H9 (cell line): Measurements from ENCODE around the gene DHH. TPM values are rescaled to one million over a fixed set of nuclear protein-coding genes. Genes with fewer than 3 reads are reported as not detected.

Experiments used
- DNase-seq: peaks from one replicate; pipeline ENCODE4 v3.0.0-alpha.2; 2017
- H2AFZ ChIP-seq: one replicate; pipeline ENCODE4 v1.6.1; 2013; ENCODE audit warnings: mild to moderate bottlenecking, low read length, control low read depth, moderate library complexity
- H2AK5ac ChIP-seq: 2 replicates; pipeline ENCODE4 v1.6.1; 2013; ENCODE audit warnings: low read length, control low read depth, mixed read lengths; ENCODE audit not compliant: insufficient read length
- H2BK120ac ChIP-seq: one replicate; pipeline ENCODE4 v1.6.1; 2013; ENCODE audit warnings: low read depth, mild to moderate bottlenecking, low read length, control low read depth, inconsistent platforms; ENCODE audit not compliant: poor library complexity, severe bottlenecking
- H2BK12ac ChIP-seq: 2 replicates; pipeline ENCODE4 v1.6.1; 2013; ENCODE audit warnings: low read length, control low read depth, mixed read lengths, low read depth; ENCODE audit not compliant: insufficient read length
- H2BK15ac ChIP-seq: 2 replicates; pipeline ENCODE4 v1.6.1; 2013; ENCODE audit warnings: low read depth, low read length, control low read depth
- H2BK20ac ChIP-seq: one replicate; pipeline ENCODE4 v1.6.1; 2013; ENCODE audit warnings: low read depth, mild to moderate bottlenecking, low read length, control low read depth, inconsistent platforms; ENCODE audit not compliant: poor library complexity, severe bottlenecking
- H2BK5ac ChIP-seq: 2 replicates; pipeline ENCODE4 v1.6.1; 2013; ENCODE audit warnings: low read length, control low read depth, mixed read lengths; ENCODE audit not compliant: insufficient read length
- H3K14ac ChIP-seq: 2 replicates; pipeline ENCODE4 v1.6.1; 2013; ENCODE audit warnings: low read length, control low read depth; ENCODE audit not compliant: insufficient read depth
- H3K18ac ChIP-seq: 2 replicates; pipeline ENCODE4 v1.6.1; 2013; ENCODE audit warnings: low read depth, mild to moderate bottlenecking, mixed read lengths, low read length, control low read depth; ENCODE audit not compliant: insufficient read length
- H3K23ac ChIP-seq: 2 replicates; pipeline ENCODE4 v1.6.1; 2013; ENCODE audit warnings: low read length, control low read depth, mixed read lengths, low read depth; ENCODE audit not compliant: insufficient read length
- H3K23me2 ChIP-seq: 2 replicates; pipeline ENCODE4 v1.6.1; 2013; ENCODE audit warnings: low read depth, mild to moderate bottlenecking, mixed read lengths, low read length, control low read depth; ENCODE audit not compliant: insufficient read length, poor library complexity, severe bottlenecking
- H3K27ac ChIP-seq: 2 replicates; pipeline ENCODE4 v1.5.1; 2013; ENCODE audit warnings: low read length, control low read depth, mixed read lengths, low read depth; ENCODE audit not compliant: insufficient read length
- H3K27me3 ChIP-seq: 2 replicates; pipeline ENCODE4 v1.6.1; 2013; ENCODE audit warnings: low read length, control low read depth, inconsistent platforms; ENCODE audit not compliant: insufficient read depth
- H3K4ac ChIP-seq: 2 replicates; pipeline ENCODE4 v1.6.1; 2013; ENCODE audit warnings: low read depth, mild to moderate bottlenecking, control low read depth, inconsistent platforms, low read length, moderate library complexity
- H3K4me1 ChIP-seq: 2 replicates; pipeline ENCODE4 v1.6.1; 2013; ENCODE audit warnings: low read length, control low read depth, inconsistent platforms; ENCODE audit not compliant: insufficient read depth
- H3K4me2 ChIP-seq: 2 replicates; pipeline ENCODE4 v1.6.1; 2013; ENCODE audit warnings: low read length, control low read depth, mixed read lengths; ENCODE audit not compliant: insufficient read length, insufficient read depth
- H3K56ac ChIP-seq: 2 replicates; pipeline ENCODE4 v1.6.1; 2013; ENCODE audit warnings: low read depth, mild to moderate bottlenecking, mixed read lengths, low read length, control low read depth; ENCODE audit not compliant: insufficient read length
- H3K79me1 ChIP-seq: 2 replicates; pipeline ENCODE4 v1.6.1; 2013; ENCODE audit warnings: low read depth, mild to moderate bottlenecking, moderate library complexity, low read length, control low read depth, inconsistent platforms; ENCODE audit not compliant: insufficient read depth, poor library complexity, severe bottlenecking
- H3K79me2 ChIP-seq: 2 replicates; pipeline ENCODE4 v1.6.1; 2013; ENCODE audit warnings: low read length, control low read depth, inconsistent platforms; ENCODE audit not compliant: insufficient read depth
- H3K9ac ChIP-seq: 2 replicates; pipeline ENCODE4 v1.6.1; 2013; ENCODE audit warnings: low read length, control low read depth, mixed read lengths; ENCODE audit not compliant: insufficient read length; ENCODE audit errors: extremely low read depth
- H3K9me3 ChIP-seq: one replicate; pipeline ENCODE4 v1.6.1; 2013; ENCODE audit warnings: low read depth, low read length, inconsistent platforms; ENCODE audit not compliant: control insufficient read depth
- H3T11ph ChIP-seq: one replicate; pipeline ENCODE4 v1.6.1; 2013; ENCODE audit warnings: mild to moderate bottlenecking, low read length, control low read depth, inconsistent platforms
- H4K20me1 ChIP-seq: one replicate; pipeline ENCODE4 v1.6.1; 2013; ENCODE audit not compliant: control insufficient read depth, insufficient read length, insufficient read depth
- H4K5ac ChIP-seq: 2 replicates; pipeline ENCODE4 v1.6.1; 2013; ENCODE audit warnings: low read depth, mild to moderate bottlenecking, mixed read lengths, low read length, control low read depth; ENCODE audit not compliant: insufficient read length
- H4K8ac ChIP-seq: replicated peaks from 2 replicates; pipeline ENCODE4 v1.6.1; 2013; ENCODE audit warnings: low read length, control low read depth, mixed read lengths, low read depth; ENCODE audit not compliant: insufficient read length
- H4K91ac ChIP-seq: 2 replicates; pipeline ENCODE4 v1.6.1; 2013; ENCODE audit warnings: low read depth, mild to moderate bottlenecking, moderate library complexity, mixed read lengths, low read length, control low read depth; ENCODE audit not compliant: insufficient read length
- H3K27ac Mint-ChIP-seq, 3 experiments: 2 replicates in 2 of 3; 3 replicates in 1 of 3; pipeline ENCODE4 v1.8.0; 2020 to 2021; ENCODE audit warnings: mixed read lengths in 3 of 3, mild to moderate bottlenecking in 1 of 3, moderate library complexity in 1 of 3
- H3K27me3 Mint-ChIP-seq: 2 replicates; pipeline ENCODE4 v1.8.0; 2021; ENCODE audit warnings: low read depth, mild to moderate bottlenecking, moderate library complexity, mixed read lengths
- H3K36me3 Mint-ChIP-seq, 3 experiments: 2 replicates in 2 of 3; 3 replicates in 1 of 3; pipeline ENCODE4 v1.8.0; 2020 to 2021; ENCODE audit warnings: low read depth in 3 of 3, mixed read lengths in 3 of 3; ENCODE audit not compliant: insufficient read depth in 1 of 3
- H3K4me1 Mint-ChIP-seq, 2 experiments: 2 replicates each; pipeline ENCODE4 v1.8.0; 2020; ENCODE audit warnings: mixed read lengths in 2 of 2
- H3K4me3 Mint-ChIP-seq, 2 experiments: 2 replicates in 1 of 2; 3 replicates in 1 of 2; pipeline ENCODE4 v1.8.0; 2020 to 2021; ENCODE audit warnings: mild to moderate bottlenecking in 2 of 2, mixed read lengths in 2 of 2, moderate library complexity in 1 of 2
- H3K9me3 Mint-ChIP-seq, 2 experiments: 2 replicates in 1 of 2; 3 replicates in 1 of 2; pipeline ENCODE4 v1.8.0; 2020; ENCODE audit warnings: mild to moderate bottlenecking in 2 of 2, mixed read lengths in 2 of 2, moderate library complexity in 1 of 2
- CTCF ChIP-seq: fragments of 200-600 bp; sonication (generic); conservative IDR thresholded peaks from 3 replicates; pipeline ENCODE4 v1.8.0; 2021; ENCODE audit warnings: antibody characterized with exemption, mild to moderate bottlenecking
- WGBS: extraction: QIAGEN DNeasy Blood & Tissue Kit; methylation state at CpG from one replicate; pipeline ENCODE4 v1.1.7; 2013; ENCODE audit warnings: missing lambda C conversion rate, low lambda C conversion rate, mixed read lengths; ENCODE audit not compliant: insufficient read length; ENCODE audit errors: extremely low coverage; 5-methylcytosine and 5-hydroxymethylcytosine counted together
- total RNA-seq: library from RNA; stranded (reverse); gene quantifications from 2 replicates; pipeline ENCODE4 v1.2.1, GENCODE V29; 2021

DHH gene
- total RNA-seq, 1 experiment from 2014 or later: 0.20 TPM

GRCh38 chr12:49144384-49144783, 49.8 kb upstream of the DHH start:
- H2BK12ac ChIP-seq: no peak overlapping the region
- H4K20me1 ChIP-seq: no peaks in the 10 kb centered on the region
- no peak overlapping the region for H2BK120ac ChIP-seq
- H3K4ac ChIP-seq: no peak overlapping the region
- H3T11ph ChIP-seq: no peak overlapping the region
- H2AFZ ChIP-seq: no peak overlapping the region
- no peak overlapping the region for H3K14ac ChIP-seq
- H3K27me3 ChIP-seq: no peaks in the 10 kb centered on the region
- H3K4me1 Mint-ChIP-seq: no peaks in the 10 kb centered on the region
- no peaks in the 10 kb centered on the region for H3K79me1 ChIP-seq
- H3K9ac ChIP-seq: no peak overlapping the region
- no peak overlapping the region for H3K4me2 ChIP-seq
- H4K91ac ChIP-seq: no peak overlapping the region
- H3K9me3 ChIP-seq: no peaks in the 10 kb centered on the region
- H2BK5ac ChIP-seq: no peak overlapping the region
- H4K5ac ChIP-seq: no peak overlapping the region
- WGBS: no CpG with 5 or more reads among the region's 2 CpGs
- H3K4me1 ChIP-seq: no peaks in the 10 kb centered on the region
- H3K27ac ChIP-seq: no peak overlapping the region
- H3K23ac ChIP-seq: no peak overlapping the region
- H3K23me2 ChIP-seq: no peaks in the 10 kb centered on the region
- H4K8ac ChIP-seq: no peak overlapping the region
- H2BK20ac ChIP-seq: no peak overlapping the region
- no peaks in the 10 kb centered on the region for H3K36me3 Mint-ChIP-seq
- H3K27me3 Mint-ChIP-seq: no peaks in the 10 kb centered on the region
- H3K27ac Mint-ChIP-seq: no peak overlapping the region
- H3K9me3 Mint-ChIP-seq: no peaks in the 10 kb centered on the region
- no peak overlapping the region for H2AK5ac ChIP-seq
- H3K56ac ChIP-seq: no peak overlapping the region
- H2BK15ac ChIP-seq: no peak overlapping the region
- no peaks in the 10 kb centered on the region for H3K79me2 ChIP-seq
- H3K18ac ChIP-seq: no peak overlapping the region
- no peak overlapping the region for H3K4me3 Mint-ChIP-seq
- DNase-seq: no peak
- no peak for TF ChIP-seq CTCF
